ENCODE measurements around the gene CACNA1D. TPM values are rescaled to one million over a fixed set of nuclear protein-coding genes. Genes with fewer than 3 reads are reported as not detected.

Gene CACNA1D
- total and polyA plus RNA-seq, 2 donors (not counting 1 experiment from before 2014, with no cell fraction given): 0.17 to 0.37 TPM

- Histone ChIP-seq H4K20me1 (ENCODE audit: control insufficient read depth, extremely low read depth, insufficient read depth, low read length) (no peaks in the 10 kb centered on the region), H3K79me2 (ENCODE audit: control insufficient read depth, insufficient read depth, low read length) (no peaks in the 10 kb centered on the region), H3K36me3 (ENCODE audit: control insufficient read depth, insufficient read depth, low read length) (no peaks in the 10 kb centered on the region), H3K4me3 (replicated peaks in 1 of 4; ENCODE audit: control extremely low read depth in 1 of 4, insufficient read depth in 1 of 4, low read depth in 3 of 4, low read length in 4 of 4) (no peak overlapping the region), H3K27ac (ENCODE audit: insufficient read depth, low read length) (no peak overlapping the region), H3K4me2 (ENCODE audit: extremely low read depth, insufficient read depth, low read length) (no peak overlapping the region), H3K9ac (ENCODE audit: insufficient read depth, low read length) (no peak overlapping the region), H2AFZ (ENCODE audit: low read length) (no peak overlapping the region), H3K9me3 (ENCODE audit: control insufficient read depth, insufficient read depth, low read depth, low read length) (no peaks in the 10 kb centered on the region), H3K4me1 (ENCODE audit: control insufficient read depth, extremely low read depth, insufficient read depth, low read length) (no peaks in the 10 kb centered on the region), H3K27me3 (ENCODE audit: control insufficient read depth, insufficient read depth, low read length) (no peaks in the 10 kb centered on the region)
- no peak for DNase-seq (ENCODE audit: low read depth in 2 of 2)
- TF ChIP-seq, protein P1, sequence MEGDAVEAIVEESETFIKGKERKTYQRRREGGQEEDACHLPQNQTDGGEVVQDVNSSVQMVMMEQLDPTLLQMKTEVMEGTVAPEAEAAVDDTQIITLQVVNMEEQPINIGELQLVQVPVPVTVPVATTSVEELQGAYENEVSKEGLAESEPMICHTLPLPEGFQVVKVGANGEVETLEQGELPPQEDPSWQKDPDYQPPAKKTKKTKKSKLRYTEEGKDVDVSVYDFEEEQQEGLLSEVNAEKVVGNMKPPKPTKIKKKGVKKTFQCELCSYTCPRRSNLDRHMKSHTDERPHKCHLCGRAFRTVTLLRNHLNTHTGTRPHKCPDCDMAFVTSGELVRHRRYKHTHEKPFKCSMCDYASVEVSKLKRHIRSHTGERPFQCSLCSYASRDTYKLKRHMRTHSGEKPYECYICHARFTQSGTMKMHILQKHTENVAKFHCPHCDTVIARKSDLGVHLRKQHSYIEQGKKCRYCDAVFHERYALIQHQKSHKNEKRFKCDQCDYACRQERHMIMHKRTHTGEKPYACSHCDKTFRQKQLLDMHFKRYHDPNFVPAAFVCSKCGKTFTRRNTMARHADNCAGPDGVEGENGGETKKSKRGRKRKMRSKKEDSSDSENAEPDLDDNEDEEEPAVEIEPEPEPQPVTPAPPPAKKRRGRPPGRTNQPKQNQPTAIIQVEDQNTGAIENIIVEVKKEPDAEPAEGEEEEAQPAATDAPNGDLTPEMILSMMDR (conservative IDR thresholded peaks at IDR 0.05 in 1 of 2, IDR thresholded peaks at IDR 0.05 in 1 of 2; ENCODE audit: low read depth in 1 of 2, low read length in 2 of 2): no peak
- TF ChIP-seq EZH2 (IDR thresholded peaks at IDR 0.05; ENCODE audit: low read length, missing control alignments): no peak
Measured at GRCh38 chr3:53516339-53516738, 21.9 kb downstream of the CACNA1D start.

GRCh38 chr3:53518495-53518981 lies 24.1 kb downstream of the CACNA1D start:
- Histone ChIP-seq H4K20me1 (ENCODE audit: control insufficient read depth, extremely low read depth, insufficient read depth, low read length) (no peaks in the 10 kb centered on the region), H2AFZ (ENCODE audit: low read length) (no peak overlapping the region), H3K27me3 (ENCODE audit: control insufficient read depth, insufficient read depth, low read length) (no peaks in the 10 kb centered on the region), H3K79me2 (ENCODE audit: control insufficient read depth, insufficient read depth, low read length) (no peaks in the 10 kb centered on the region), H3K4me1 (ENCODE audit: control insufficient read depth, extremely low read depth, insufficient read depth, low read length) (no peaks in the 10 kb centered on the region), H3K9me3 (ENCODE audit: control insufficient read depth, insufficient read depth, low read depth, low read length) (no peaks in the 10 kb centered on the region), H3K36me3 (ENCODE audit: control insufficient read depth, insufficient read depth, low read length) (no peaks in the 10 kb centered on the region), H3K4me2 (ENCODE audit: extremely low read depth, insufficient read depth, low read length) (no peak overlapping the region), H3K4me3 (replicated peaks in 1 of 4; ENCODE audit: control extremely low read depth in 1 of 4, insufficient read depth in 1 of 4, low read depth in 3 of 4, low read length in 4 of 4) (no peak overlapping the region), H3K9ac (ENCODE audit: insufficient read depth, low read length) (no peak overlapping the region), H3K27ac (ENCODE audit: insufficient read depth, low read length) (no peak overlapping the region)
- TF ChIP-seq EZH2 (IDR thresholded peaks at IDR 0.05; ENCODE audit: low read length, missing control alignments): no peak
- TF ChIP-seq, protein P1 (conservative IDR thresholded peaks at IDR 0.05 in 1 of 2, IDR thresholded peaks at IDR 0.05 in 1 of 2; ENCODE audit: low read depth in 1 of 2, low read length in 2 of 2): no peak
- peak in 1 of 2 donors; percentile 28 for DNase-seq (ENCODE audit: low read depth in 2 of 2)

GRCh38 chr3:53519065-53519709 lies 24.8 kb downstream of the CACNA1D start:
- no peak overlapping the region for H3K27ac ChIP-seq (ENCODE audit: insufficient read depth, low read length)
- H3K9ac ChIP-seq (ENCODE audit: insufficient read depth, low read length): no peak overlapping the region
- no peaks in the 10 kb centered on the region for H3K27me3 ChIP-seq (ENCODE audit: control insufficient read depth, insufficient read depth, low read length)
- H2AFZ ChIP-seq (ENCODE audit: low read length): no peak overlapping the region
- TF ChIP-seq, protein P1 (conservative IDR thresholded peaks at IDR 0.05 in 1 of 2, IDR thresholded peaks at IDR 0.05 in 1 of 2; ENCODE audit: low read depth in 1 of 2, low read length in 2 of 2): no peak
- no peak for TF ChIP-seq EZH2 (IDR thresholded peaks at IDR 0.05; ENCODE audit: low read length, missing control alignments)
- no peaks in the 10 kb centered on the region for H3K4me1 ChIP-seq (ENCODE audit: control insufficient read depth, extremely low read depth, insufficient read depth, low read length)
- H3K36me3 ChIP-seq (ENCODE audit: control insufficient read depth, insufficient read depth, low read length): no peaks in the 10 kb centered on the region
- no peaks in the 10 kb centered on the region for H3K9me3 ChIP-seq (ENCODE audit: control insufficient read depth, insufficient read depth, low read depth, low read length)
- no peaks in the 10 kb centered on the region for H3K79me2 ChIP-seq (ENCODE audit: control insufficient read depth, insufficient read depth, low read length)
- no peak overlapping the region for H3K4me3 ChIP-seq (replicated peaks in 1 of 4; ENCODE audit: control extremely low read depth in 1 of 4, insufficient read depth in 1 of 4, low read depth in 3 of 4, low read length in 4 of 4)
- no peaks in the 10 kb centered on the region for H4K20me1 ChIP-seq (ENCODE audit: control insufficient read depth, extremely low read depth, insufficient read depth, low read length)
- no peak overlapping the region for H3K4me2 ChIP-seq (ENCODE audit: extremely low read depth, insufficient read depth, low read length)
- DNase-seq (ENCODE audit: low read depth in 2 of 2): peak in 1 of 2 donors; percentile 5
